ENCODE measurements around the gene PGLYRP1.

The PGLYRP1 gene

DNA sequence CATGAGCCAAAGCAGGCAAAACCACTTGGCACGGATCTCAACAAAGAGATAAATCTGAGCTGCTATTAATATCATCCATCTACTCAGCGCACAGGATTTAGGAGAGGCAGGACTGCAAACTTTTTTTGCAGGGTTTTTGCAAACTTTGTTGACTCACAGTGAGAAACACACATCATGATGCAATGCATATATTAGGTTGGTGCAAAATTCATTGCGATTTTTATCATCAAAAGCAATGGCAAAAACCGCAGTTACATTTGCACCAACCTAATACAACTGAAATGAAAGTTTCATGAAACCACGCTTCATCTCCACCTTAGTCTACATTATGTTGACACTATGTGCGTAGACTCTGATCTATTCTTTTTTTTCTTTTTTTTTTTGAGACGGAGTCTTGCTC, 44.7 kb downstream of the PGLYRP1 start:
- TF ChIP-seq RAD21 (IDR thresholded peaks at IDR 0.05; ENCODE audit: low read depth) (no peak), TAF1 (IDR thresholded peaks at IDR 0.05; ENCODE audit: low read depth) (no peak), NFIC (IDR thresholded peaks at IDR 0.05) (no peak), CREB1 (IDR thresholded peaks at IDR 0.05; ENCODE audit: low read depth) (no peak), FOXM1 (IDR thresholded peaks at IDR 0.05; ENCODE audit: borderline replicate concordance, low read depth) (no peak), TEAD4 (IDR thresholded peaks at IDR 0.05) (no peak), TCF12 (IDR thresholded peaks at IDR 0.05; ENCODE audit: low read depth) (no peak), YY1 (IDR thresholded peaks at IDR 0.05; ENCODE audit: low read depth) (no peak), EGR1 (IDR thresholded peaks at IDR 0.05) (no peak), CEBPB (IDR thresholded peaks at IDR 0.05) (no peak), EP300 (IDR thresholded peaks at IDR 0.05; ENCODE audit: borderline replicate concordance) (no peak), ZBTB7A (IDR thresholded peaks at IDR 0.05; ENCODE audit: low read depth) (no peak)
- TF ChIP-seq, protein P1, sequence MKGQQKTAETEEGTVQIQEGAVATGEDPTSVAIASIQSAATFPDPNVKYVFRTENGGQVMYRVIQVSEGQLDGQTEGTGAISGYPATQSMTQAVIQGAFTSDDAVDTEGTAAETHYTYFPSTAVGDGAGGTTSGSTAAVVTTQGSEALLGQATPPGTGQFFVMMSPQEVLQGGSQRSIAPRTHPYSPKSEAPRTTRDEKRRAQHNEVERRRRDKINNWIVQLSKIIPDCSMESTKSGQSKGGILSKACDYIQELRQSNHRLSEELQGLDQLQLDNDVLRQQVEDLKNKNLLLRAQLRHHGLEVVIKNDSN (IDR thresholded peaks at IDR 0.05) = no peak
- TF ChIP-seq, protein P2, sequence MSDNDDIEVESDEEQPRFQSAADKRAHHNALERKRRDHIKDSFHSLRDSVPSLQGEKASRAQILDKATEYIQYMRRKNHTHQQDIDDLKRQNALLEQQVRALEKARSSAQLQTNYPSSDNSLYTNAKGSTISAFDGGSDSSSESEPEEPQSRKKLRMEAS (IDR thresholded peaks at IDR 0.05) = no peak
- TF ChIP-seq, protein P3, sequence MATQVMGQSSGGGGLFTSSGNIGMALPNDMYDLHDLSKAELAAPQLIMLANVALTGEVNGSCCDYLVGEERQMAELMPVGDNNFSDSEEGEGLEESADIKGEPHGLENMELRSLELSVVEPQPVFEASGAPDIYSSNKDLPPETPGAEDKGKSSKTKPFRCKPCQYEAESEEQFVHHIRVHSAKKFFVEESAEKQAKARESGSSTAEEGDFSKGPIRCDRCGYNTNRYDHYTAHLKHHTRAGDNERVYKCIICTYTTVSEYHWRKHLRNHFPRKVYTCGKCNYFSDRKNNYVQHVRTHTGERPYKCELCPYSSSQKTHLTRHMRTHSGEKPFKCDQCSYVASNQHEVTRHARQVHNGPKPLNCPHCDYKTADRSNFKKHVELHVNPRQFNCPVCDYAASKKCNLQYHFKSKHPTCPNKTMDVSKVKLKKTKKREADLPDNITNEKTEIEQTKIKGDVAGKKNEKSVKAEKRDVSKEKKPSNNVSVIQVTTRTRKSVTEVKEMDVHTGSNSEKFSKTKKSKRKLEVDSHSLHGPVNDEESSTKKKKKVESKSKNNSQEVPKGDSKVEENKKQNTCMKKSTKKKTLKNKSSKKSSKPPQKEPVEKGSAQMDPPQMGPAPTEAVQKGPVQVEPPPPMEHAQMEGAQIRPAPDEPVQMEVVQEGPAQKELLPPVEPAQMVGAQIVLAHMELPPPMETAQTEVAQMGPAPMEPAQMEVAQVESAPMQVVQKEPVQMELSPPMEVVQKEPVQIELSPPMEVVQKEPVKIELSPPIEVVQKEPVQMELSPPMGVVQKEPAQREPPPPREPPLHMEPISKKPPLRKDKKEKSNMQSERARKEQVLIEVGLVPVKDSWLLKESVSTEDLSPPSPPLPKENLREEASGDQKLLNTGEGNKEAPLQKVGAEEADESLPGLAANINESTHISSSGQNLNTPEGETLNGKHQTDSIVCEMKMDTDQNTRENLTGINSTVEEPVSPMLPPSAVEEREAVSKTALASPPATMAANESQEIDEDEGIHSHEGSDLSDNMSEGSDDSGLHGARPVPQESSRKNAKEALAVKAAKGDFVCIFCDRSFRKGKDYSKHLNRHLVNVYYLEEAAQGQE (IDR thresholded peaks at IDR 0.05; ENCODE audit: low read depth) = no peak

DNA sequence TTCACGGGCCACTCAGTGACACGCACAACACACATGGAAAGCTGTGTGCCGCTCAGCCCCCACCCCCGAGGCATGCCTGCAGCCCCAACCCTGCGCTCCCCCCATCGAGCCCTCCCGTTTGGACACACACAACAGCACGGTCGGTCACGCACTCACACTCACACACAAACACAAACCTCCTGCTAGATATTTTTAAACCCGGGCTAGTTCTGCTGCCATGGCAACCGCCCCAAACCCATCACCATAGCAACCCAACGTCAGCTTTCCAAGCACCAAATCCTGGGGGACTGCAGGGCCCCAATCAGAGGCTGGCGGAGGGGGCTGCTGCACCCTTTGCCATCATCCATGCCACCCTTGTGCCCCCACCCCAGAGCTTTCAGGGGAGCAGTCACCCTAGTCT, 46.7 kb downstream of the PGLYRP1 start:
- TF ChIP-seq TAF1 (IDR thresholded peaks at IDR 0.05; ENCODE audit: low read depth) (no peak), TCF12 (IDR thresholded peaks at IDR 0.05; ENCODE audit: low read depth) (no peak)

DNA sequence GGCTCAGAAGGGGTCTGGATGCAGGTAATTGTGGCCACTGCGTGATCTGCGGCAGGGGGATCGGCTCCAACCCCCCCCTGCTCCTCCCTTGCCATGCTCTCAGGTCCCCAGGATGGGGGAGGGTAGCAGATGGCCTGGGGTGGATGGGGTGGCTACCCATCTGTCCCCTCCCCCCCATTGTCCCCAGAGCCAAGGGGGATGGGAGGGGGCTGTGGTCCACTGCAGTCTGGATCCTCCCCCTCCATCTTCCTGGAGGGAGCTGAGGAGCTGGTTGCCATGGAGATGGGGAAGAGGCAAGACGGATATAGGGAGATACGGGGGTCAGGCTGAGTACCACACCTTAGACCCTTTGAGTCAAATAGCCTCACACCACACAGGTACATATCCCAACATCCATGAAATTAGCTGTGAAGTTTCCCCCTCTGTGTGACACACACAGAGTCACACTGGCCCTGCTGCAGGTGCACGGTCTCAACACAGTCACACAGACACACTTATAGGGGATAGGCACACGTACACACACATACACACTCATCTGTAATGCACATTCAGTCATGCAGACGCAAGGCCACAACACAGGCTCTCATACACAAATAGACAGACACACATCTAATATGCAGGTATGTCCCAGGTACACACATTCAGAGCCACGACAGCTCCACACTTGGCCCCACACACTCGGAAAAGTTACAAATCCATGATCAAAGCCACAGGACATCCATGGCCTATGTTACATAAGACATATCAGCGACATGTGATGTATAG, 47.4 kb downstream of the PGLYRP1 start:
- no peak for TF ChIP-seq TCF12 (IDR thresholded peaks at IDR 0.05; ENCODE audit: low read depth)
- TF ChIP-seq TEAD4 (IDR thresholded peaks at IDR 0.05) = no peak
- no peak for TF ChIP-seq NFIC (IDR thresholded peaks at IDR 0.05)
- TF ChIP-seq, protein P1 (IDR thresholded peaks at IDR 0.05) = no peak
- TF ChIP-seq YY1 (IDR thresholded peaks at IDR 0.05; ENCODE audit: low read depth) = no peak
- no peak for TF ChIP-seq ZBTB7A (IDR thresholded peaks at IDR 0.05; ENCODE audit: low read depth)
- TF ChIP-seq CEBPB (IDR thresholded peaks at IDR 0.05) = no peak

DNA sequence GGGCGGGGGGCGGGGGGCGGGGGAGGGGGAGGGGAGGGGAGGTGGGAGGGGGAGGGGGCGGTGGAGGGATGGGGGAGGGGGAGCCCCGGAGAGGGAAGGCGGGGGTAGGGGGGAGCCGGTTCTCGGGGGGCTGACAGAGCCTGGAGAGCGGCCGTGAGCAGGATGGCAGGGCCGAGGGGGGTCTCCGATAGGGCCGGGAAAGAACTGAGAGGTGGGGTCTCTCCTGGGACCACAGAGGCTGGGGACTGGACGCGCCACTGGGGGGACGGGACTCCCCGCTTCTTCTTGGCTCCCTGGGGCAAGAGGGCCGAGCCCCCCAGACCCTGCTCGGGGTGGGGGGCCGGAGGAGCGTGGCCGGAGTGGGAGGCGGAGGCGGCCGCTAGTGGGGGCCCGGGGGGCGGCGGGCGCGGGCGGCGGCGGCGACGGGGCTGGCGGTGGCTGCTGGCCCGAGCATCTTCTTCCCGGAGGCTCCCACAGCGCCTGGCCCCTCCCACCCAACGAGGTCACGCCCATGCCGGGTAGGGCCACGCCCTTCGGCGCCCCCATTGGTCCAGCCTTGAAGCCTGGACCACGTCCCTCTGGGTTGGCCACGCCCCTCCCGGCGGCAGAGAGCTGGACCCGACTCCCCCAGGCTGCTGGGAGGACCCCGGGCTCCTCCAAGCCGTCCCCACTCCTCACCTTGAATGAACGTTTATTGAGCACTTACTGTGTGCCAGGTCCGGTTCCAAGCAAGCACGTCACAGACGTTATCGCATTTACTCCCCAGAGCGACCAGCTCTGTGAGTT, 49.1 kb downstream of the PGLYRP1 start, which contains the start of gene NOVA2:
Gene NOVA2 (minus strand): TSS at position 313 of the 786 bp plus-strand sequence. CDS start 514 bp downstream, outside the sequence.
- TF ChIP-seq, protein P2 (IDR thresholded peaks at IDR 0.05) = no peak
- TF ChIP-seq EGR1 (IDR thresholded peaks at IDR 0.05) (no peak), FOXM1 (IDR thresholded peaks at IDR 0.05; ENCODE audit: borderline replicate concordance, low read depth) (no peak), CREB1 (IDR thresholded peaks at IDR 0.05; ENCODE audit: low read depth) (no peak), TAF1 (IDR thresholded peaks at IDR 0.05; ENCODE audit: low read depth) (no peak), CEBPB (IDR thresholded peaks at IDR 0.05) (no peak), EP300 (IDR thresholded peaks at IDR 0.05; ENCODE audit: borderline replicate concordance) (no peak), TEAD4 (IDR thresholded peaks at IDR 0.05) (no peak), NFIC (IDR thresholded peaks at IDR 0.05) (no peak)
- TF ChIP-seq, protein P3 (IDR thresholded peaks at IDR 0.05; ENCODE audit: low read depth) = no peak
- TF ChIP-seq, protein P1 (IDR thresholded peaks at IDR 0.05) = no peak

DNA sequence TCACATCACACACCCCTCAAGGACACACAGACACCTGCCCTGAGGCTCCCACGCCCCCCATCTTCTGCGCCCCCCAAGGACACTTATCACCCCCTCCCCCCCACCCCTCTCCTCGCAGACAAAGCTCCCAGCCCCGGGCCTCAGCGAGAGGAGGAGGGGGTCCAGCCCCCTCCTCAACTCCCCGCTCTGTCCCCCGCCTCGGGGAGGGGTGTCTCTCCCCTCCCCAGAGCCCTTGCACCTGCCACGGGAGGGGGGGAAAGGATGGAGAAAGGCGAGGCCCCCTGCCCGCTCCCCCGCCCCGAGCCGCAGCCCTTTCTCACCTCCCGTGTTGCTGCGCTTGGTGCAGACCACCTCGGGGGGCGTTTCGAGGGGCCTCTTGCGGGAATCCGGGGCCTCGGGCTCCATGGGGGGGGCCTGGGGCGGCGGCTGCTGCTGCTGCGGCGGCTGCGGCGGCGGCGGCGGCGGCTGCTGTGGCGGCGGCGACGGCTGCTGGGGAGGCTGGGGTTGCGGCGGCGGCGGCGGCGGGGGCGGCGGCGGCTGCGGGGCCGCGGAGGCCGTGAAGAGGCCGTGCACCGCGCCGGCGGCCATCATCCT, 49.8 kb downstream of the PGLYRP1 start:
- TF ChIP-seq, protein P1 (IDR thresholded peaks at IDR 0.05) = no peak
- no peak for TF ChIP-seq FOXM1 (IDR thresholded peaks at IDR 0.05; ENCODE audit: borderline replicate concordance, low read depth)
- TF ChIP-seq, protein P2 (IDR thresholded peaks at IDR 0.05) = no peak
- no peak for TF ChIP-seq TEAD4 (IDR thresholded peaks at IDR 0.05)
- no peak for TF ChIP-seq TAF1 (IDR thresholded peaks at IDR 0.05; ENCODE audit: low read depth)
- no peak for TF ChIP-seq TCF12 (IDR thresholded peaks at IDR 0.05; ENCODE audit: low read depth)
- TF ChIP-seq RAD21 (IDR thresholded peaks at IDR 0.05; ENCODE audit: low read depth) = no peak
- no peak for TF ChIP-seq NFIC (IDR thresholded peaks at IDR 0.05)
- TF ChIP-seq YY1 (IDR thresholded peaks at IDR 0.05; ENCODE audit: low read depth) = no peak
- TF ChIP-seq, protein P3 (IDR thresholded peaks at IDR 0.05; ENCODE audit: low read depth) = no peak
- TF ChIP-seq EGR1 (IDR thresholded peaks at IDR 0.05) = no peak
- TF ChIP-seq ZBTB7A (IDR thresholded peaks at IDR 0.05; ENCODE audit: low read depth) = no peak
- TF ChIP-seq CEBPB (IDR thresholded peaks at IDR 0.05) = no peak
- TF ChIP-seq EP300 (IDR thresholded peaks at IDR 0.05; ENCODE audit: borderline replicate concordance) = no peak
- TF ChIP-seq CREB1 (IDR thresholded peaks at IDR 0.05; ENCODE audit: low read depth) = no peak

Data from Ishikawa (cell line).